Neuronal stem cell (in vitro differentiated cells): ENCODE data around the gene FAM3A.

Experiments
- DNase-seq: peaks from one replicate; pipeline ENCODE4 v3.0.0-alpha.2; 2013; ENCODE audit warnings: low spot score
- H2AFZ ChIP-seq: one replicate; pipeline ENCODE4 v1.6.1; 2013; ENCODE audit warnings: mild to moderate bottlenecking, low read length, inconsistent platforms
- H2AK5ac ChIP-seq: 2 replicates; pipeline ENCODE4 v1.6.1; 2013; ENCODE audit warnings: low read depth, mild to moderate bottlenecking, inconsistent platforms, low read length, moderate library complexity, mixed read lengths
- H2BK120ac ChIP-seq: 2 replicates; pipeline ENCODE4 v1.6.1; 2013; ENCODE audit warnings: low read depth, mild to moderate bottlenecking, inconsistent platforms, low read length, moderate library complexity, mixed read lengths
- H2BK12ac ChIP-seq: one replicate; pipeline ENCODE4 v1.6.1; 2013; ENCODE audit warnings: low read length, inconsistent platforms
- H2BK15ac ChIP-seq: 2 replicates; pipeline ENCODE4 v1.6.1; 2013; ENCODE audit warnings: mild to moderate bottlenecking, low read length, inconsistent platforms, mixed read lengths
- H2BK5ac ChIP-seq: one replicate; pipeline ENCODE4 v1.6.1; 2013; ENCODE audit warnings: inconsistent platforms, mild to moderate bottlenecking, low read length, moderate library complexity
- H3K14ac ChIP-seq: one replicate; pipeline ENCODE4 v1.6.1; 2013; ENCODE audit warnings: low read length, inconsistent platforms
- H3K18ac ChIP-seq: 2 replicates; pipeline ENCODE4 v1.6.1; 2013; ENCODE audit warnings: low read length, inconsistent platforms
- H3K23ac ChIP-seq: 2 replicates; pipeline ENCODE4 v1.6.1; 2013; ENCODE audit warnings: low read depth, mild to moderate bottlenecking, mixed read lengths, low read length, inconsistent platforms; ENCODE audit not compliant: poor library complexity
- H3K27ac ChIP-seq: replicated peaks from 3 replicates; pipeline ENCODE4 v1.5.1; 2013; ENCODE audit warnings: low read length, inconsistent platforms
- H3K27me3 ChIP-seq, 3 experiments: 2 replicates each; pipeline ENCODE4 v1.6.1; 2013; ENCODE audit warnings: low read length in 3 of 3, mild to moderate bottlenecking in 2 of 3, inconsistent platforms in 1 of 3, low read depth in 1 of 3, mixed read lengths in 1 of 3, moderate library complexity in 1 of 3; ENCODE audit not compliant: control insufficient read depth in 3 of 3, insufficient read depth in 3 of 3
- H3K36me3 ChIP-seq, 2 donors: replicated peaks in 1 of 2; 2 replicates each; pipeline ENCODE4 v1.6.1; 2013; ENCODE audit warnings: low read length in 2 of 2; ENCODE audit not compliant: control insufficient read depth in 2 of 2, insufficient read depth in 2 of 2
- H3K4ac ChIP-seq: 2 replicates; pipeline ENCODE4 v1.6.1; 2013; ENCODE audit warnings: inconsistent platforms, mild to moderate bottlenecking, low read length, moderate library complexity
- H3K4me1 ChIP-seq, 2 donors: 1 replicate in 1 of 2; 2 replicates in 1 of 2; pipeline ENCODE4 v1.6.1; 2013; ENCODE audit warnings: low read length in 2 of 2, low read depth in 1 of 2; ENCODE audit not compliant: control insufficient read depth in 2 of 2, insufficient read depth in 1 of 2
- H3K4me2 ChIP-seq: one replicate; pipeline ENCODE4 v1.6.1; 2013; ENCODE audit warnings: mild to moderate bottlenecking, low read length, inconsistent platforms; ENCODE audit not compliant: insufficient read depth, poor library complexity, severe bottlenecking
- H3K4me3 ChIP-seq, 2 donors: 2 replicates each; pipeline ENCODE4 v1.5.1; 2013; ENCODE audit warnings: low read length in 2 of 2, mild to moderate bottlenecking in 2 of 2, inconsistent platforms in 1 of 2, moderate library complexity in 1 of 2
- H3K79me1 ChIP-seq: one replicate; pipeline ENCODE4 v1.6.1; 2013; ENCODE audit warnings: low read depth, mild to moderate bottlenecking, inconsistent platforms, low read length, moderate library complexity
- H3K9ac ChIP-seq: one replicate; pipeline ENCODE4 v1.6.1; 2013; ENCODE audit warnings: mild to moderate bottlenecking, low read depth, low read length, inconsistent platforms; ENCODE audit not compliant: poor library complexity
- H3K9me3 ChIP-seq, 2 donors: replicated peaks in 1 of 2; 2 replicates each; pipeline versions ENCODE3 to v1.6.1; 2013; ENCODE audit warnings: low read length in 2 of 2, mild to moderate bottlenecking in 2 of 2, inconsistent platforms in 1 of 2, low read depth in 1 of 2, mixed read lengths in 1 of 2, moderate library complexity in 1 of 2; ENCODE audit not compliant: control insufficient read depth in 2 of 2, insufficient read depth in 1 of 2
- H4K8ac ChIP-seq: one replicate; pipeline ENCODE4 v1.6.1; 2013; ENCODE audit warnings: low read depth, mild to moderate bottlenecking, inconsistent platforms, low read length, moderate library complexity
- H4K91ac ChIP-seq: one replicate; pipeline ENCODE4 v1.6.1; 2013; ENCODE audit warnings: low read length, low read depth, mild to moderate bottlenecking, inconsistent platforms; ENCODE audit not compliant: poor library complexity
- WGBS, 2 donors: extraction: QIAGEN DNeasy Blood & Tissue Kit; methylation state at CpG; one replicate each; pipeline ENCODE4 v1.1.7; 2013; ENCODE audit warnings: missing lambda C conversion rate in 2 of 2, mixed read lengths in 1 of 2; ENCODE audit not compliant: insufficient read length in 2 of 2, insufficient replicate concordance in 1 of 2; ENCODE audit errors: extremely low coverage in 2 of 2; 5-methylcytosine and 5-hydroxymethylcytosine counted together

Gene FAM3A

GRCh38 chrX:154464806-154465365 is 51.1 kb downstream of the FAM3A start:
- H3K79me1 ChIP-seq: peaks cover 2% of the 10 kb centered on the region
- no peak overlapping the region for H2BK120ac ChIP-seq
- H3K23ac ChIP-seq: no peak overlapping the region
- H4K91ac ChIP-seq: no peak overlapping the region
- no peak overlapping the region for H2AFZ ChIP-seq
- H3K27ac ChIP-seq: no peak overlapping the region
- no peak overlapping the region for H2BK15ac ChIP-seq
- no peak overlapping the region for H2BK12ac ChIP-seq
- no peak for DNase-seq
- H2BK5ac ChIP-seq: no peak overlapping the region
- no peak overlapping the region for H3K14ac ChIP-seq
- no peak overlapping the region for H3K4me3 ChIP-seq
- peaks cover 12 to 72% of the 10 kb centered on the region in 2 donors for H3K36me3 ChIP-seq
- H3K9ac ChIP-seq: no peak overlapping the region
- no peak overlapping the region for H2AK5ac ChIP-seq
- no peaks in the 10 kb centered on the region for H3K4me1 ChIP-seq
- H3K4ac ChIP-seq: no peak overlapping the region
- WGBS, 2 donors: no CpG with 5 or more reads among the region's 28 CpGs
- no peak overlapping the region for H3K18ac ChIP-seq
- no peak overlapping the region for H3K4me2 ChIP-seq
- H4K8ac ChIP-seq: no peak overlapping the region
- H3K9me3 ChIP-seq: no peaks in the 10 kb centered on the region
- H3K27me3 ChIP-seq: no peaks in the 10 kb centered on the region

- no peak for DNase-seq
- Histone ChIP-seq H4K8ac (no peak overlapping the region), H3K27me3 (no peaks in the 10 kb centered on the region), H3K4me2 (no peak overlapping the region), H3K4me3 (no peak overlapping the region), H2AK5ac (no peak overlapping the region), H2BK5ac (no peak overlapping the region), H2AFZ (no peak overlapping the region), H3K79me1 (peaks cover 2% of the 10 kb centered on the region), H3K23ac (no peak overlapping the region), H3K18ac (no peak overlapping the region), H3K27ac (no peak overlapping the region), H4K91ac (no peak overlapping the region), H2BK15ac (no peak overlapping the region), H3K36me3 (peaks cover 8 to 60% of the 10 kb centered on the region in 2 donors), H2BK12ac (no peak overlapping the region), H3K9ac (no peak overlapping the region), H3K14ac (no peak overlapping the region), H3K4me1 (peaks cover 3 to 7% of the 10 kb centered on the region in 2 donors), H3K9me3 (no peaks in the 10 kb centered on the region), H3K4ac (no peak overlapping the region), H2BK120ac (no peak overlapping the region)
- no CpG with 5 or more reads among the region's 36 CpGs for WGBS, 2 donors
Observed at GRCh38 chrX:154463611-154464220, 52.3 kb downstream of the FAM3A start.

GRCh38 chrX:154462396-154462795 is 53.6 kb downstream of the FAM3A start:
- DNase-seq: no peak
- Histone ChIP-seq H2BK5ac (no peak overlapping the region), H3K4me3 (no peak overlapping the region)

GRCh38 chrX:154460326-154460725 is 55.7 kb downstream of the FAM3A start:
- no peak overlapping the region for H2BK15ac ChIP-seq
- H3K23ac ChIP-seq: no peak overlapping the region
- H4K8ac ChIP-seq: no peak overlapping the region
- H2BK12ac ChIP-seq: no peak overlapping the region
- H3K27ac ChIP-seq: no peak overlapping the region
- H3K14ac ChIP-seq: no peak overlapping the region
- H3K36me3 ChIP-seq: peaks cover 8 to 39% of the 10 kb centered on the region in 2 donors
- H3K27me3 ChIP-seq: no peaks in the 10 kb centered on the region
- H3K18ac ChIP-seq: no peak overlapping the region
- H3K79me1 ChIP-seq: peaks cover 1% of the 10 kb centered on the region
- no peak overlapping the region for H2BK5ac ChIP-seq
- H3K4me2 ChIP-seq: no peak overlapping the region
- H3K4me1 ChIP-seq: peaks cover 3 to 7% of the 10 kb centered on the region in 2 donors
- H4K91ac ChIP-seq: no peak overlapping the region
- H3K9ac ChIP-seq: no peak overlapping the region
- no CpG with 5 or more reads among the region's 26 CpGs for WGBS, 2 donors
- H2AFZ ChIP-seq: no peak overlapping the region
- H3K9me3 ChIP-seq: no peaks in the 10 kb centered on the region
- H2AK5ac ChIP-seq: no peak overlapping the region
- H3K4ac ChIP-seq: no peak overlapping the region
- DNase-seq: no peak
- H3K4me3 ChIP-seq: no peak overlapping the region
- no peak overlapping the region for H2BK120ac ChIP-seq

More at GRCh38 chrX:154462396-154462795, 53.6 kb downstream of the FAM3A start:
- no peak overlapping the region for H2BK120ac ChIP-seq
- no peaks in the 10 kb centered on the region for H3K9me3 ChIP-seq
- no peak overlapping the region for H4K8ac ChIP-seq
- no peak overlapping the region for H2AFZ ChIP-seq
- peaks cover 8 to 51% of the 10 kb centered on the region in 2 donors for H3K36me3 ChIP-seq
- H3K18ac ChIP-seq: no peak overlapping the region
- no peak overlapping the region for H2AK5ac ChIP-seq
- H3K4ac ChIP-seq: no peak overlapping the region
- no peak overlapping the region for H3K9ac ChIP-seq
- H2BK12ac ChIP-seq: no peak overlapping the region
- no peak overlapping the region for H3K14ac ChIP-seq
- no peak overlapping the region for H4K91ac ChIP-seq
- no peak overlapping the region for H3K4me2 ChIP-seq
- peaks cover 1% of the 10 kb centered on the region for H3K79me1 ChIP-seq
- H3K23ac ChIP-seq: no peak overlapping the region
- H2BK15ac ChIP-seq: no peak overlapping the region
- H3K27me3 ChIP-seq: no peaks in the 10 kb centered on the region
- H3K27ac ChIP-seq: no peak overlapping the region
- no CpG with 5 or more reads among the region's 8 CpGs for WGBS, 2 donors
- peaks cover 3 to 7% of the 10 kb centered on the region in 2 donors for H3K4me1 ChIP-seq
